SK-N-SH (cell line): ENCODE measurements around the gene PHLDB2. TPM values are rescaled to one million over a fixed set of nuclear protein-coding genes. Genes with fewer than 3 reads are reported as not detected.

Experiments
- CTCF ChIA-PET: fragments of 300-600, 350-600 bp; formaldehyde crosslinking; extraction: SDS; loops from one replicate; lab custom pipeline; 2021; lab: Yijun Ruan, JAX
- POLR2A ChIA-PET: fragments of 350-600 bp; sonication (Branson Sonifier 250); formaldehyde crosslinking; extraction: SDS; loops from one replicate; lab custom pipeline; 2020; ENCODE audit warnings: antibody characterized with exemption, inconsistent platforms; lab: Yijun Ruan, JAX
- DNase-seq: peaks from one replicate; pipeline ENCODE4 v3.0.0; 2012
- H2AFZ ChIP-seq: fragments of 200-600 bp; sonication (generic); 2 replicates; pipeline ENCODE4 v1.8.1; 2016; ENCODE audit warnings: antibody characterized with exemption, mild to moderate bottlenecking, low read depth
- H3F3A ChIP-seq: fragments of 200-600 bp; sonication (generic); replicated peaks from 2 replicates; pipeline ENCODE3; 2016; ENCODE audit warnings: antibody characterized with exemption, mild to moderate bottlenecking; ENCODE audit not compliant: insufficient read depth
- H3K27ac ChIP-seq, 2 experiments: fragments of 200-500 bp in 1 of 2; fragments of 200-600 bp in 1 of 2; sonication (Bioruptor generic) in 1 of 2; sonication (generic), shearing (Covaris generic) in 1 of 2; 2 replicates each; pipeline versions ENCODE4 v1.5.1 to v1.6.1; 2014 to 2016; ENCODE audit warnings: low read depth in 2 of 2, inconsistent platforms in 1 of 2, low read length in 1 of 2, mild to moderate bottlenecking in 1 of 2, mixed read lengths in 1 of 2
- H3K27me3 ChIP-seq: fragments of 200-600 bp; sonication (generic), shearing (Covaris generic); 2 replicates; pipeline ENCODE4 v1.6.1; 2016; ENCODE audit warnings: mixed run types; ENCODE audit not compliant: insufficient read depth
- H3K36me3 ChIP-seq, 2 experiments: fragments of 200-500 bp in 1 of 2; fragments of 200-600 bp in 1 of 2; sonication (Bioruptor generic) in 1 of 2; sonication (generic) in 1 of 2; replicated peaks in 1 of 2; 2 replicates each; pipeline versions ENCODE3 to v1.5.1; 2014 to 2016; ENCODE audit warnings: low read length in 1 of 2, mild to moderate bottlenecking in 1 of 2; ENCODE audit not compliant: insufficient read depth in 2 of 2, control insufficient read depth in 1 of 2
- H3K4me1 ChIP-seq, 2 experiments: fragments of 200-500 bp in 1 of 2; fragments of 200-600 bp in 1 of 2; sonication (Bioruptor generic) in 1 of 2; sonication (generic), shearing (Covaris generic) in 1 of 2; 2 replicates each; pipeline versions ENCODE4 v1.5.1 to v1.6.1; 2014 to 2016; ENCODE audit warnings: low read depth in 1 of 2, low read length in 1 of 2, mixed run types in 1 of 2; ENCODE audit not compliant: insufficient read depth in 2 of 2, control insufficient read depth in 1 of 2
- H3K4me2 ChIP-seq: fragments of 200-600 bp; sonication (generic), shearing (Covaris generic); 2 replicates; pipeline ENCODE4 v1.6.1; 2017; ENCODE audit warnings: mixed run types
- H3K4me3 ChIP-seq, 2 experiments: fragments of 200-500 bp in 1 of 2; fragments of 200-600 bp in 1 of 2; sonication (Bioruptor generic) in 1 of 2; sonication (generic), shearing (Covaris generic) in 1 of 2; 2 replicates each; pipeline versions ENCODE4 v1.5.1 to v1.8.1; 2014 to 2016; ENCODE audit warnings: low read depth in 2 of 2, inconsistent platforms in 1 of 2, low read length in 1 of 2, mild to moderate bottlenecking in 1 of 2, mixed read lengths in 1 of 2, moderate library complexity in 1 of 2
- H3K79me2 ChIP-seq: fragments of 200-600 bp; sonication (generic); 2 replicates; pipeline ENCODE4 v1.8.1; 2017; ENCODE audit warnings: mild to moderate bottlenecking; ENCODE audit not compliant: insufficient read depth
- H3K9ac ChIP-seq: fragments of 200-600 bp; sonication (generic); 2 replicates; pipeline ENCODE4 v1.6.1; 2017; ENCODE audit warnings: mixed run types
- H3K9me2 ChIP-seq: fragments of 200-600 bp; sonication (generic); 2 replicates; pipeline ENCODE4 v1.6.1; 2017; ENCODE audit warnings: mixed run types
- H3K9me3 ChIP-seq: fragments of 200-600 bp; sonication (generic); 2 replicates; pipeline ENCODE4 v1.6.1; 2017; ENCODE audit warnings: mixed run types, mild to moderate bottlenecking, moderate library complexity
- H4K20me1 ChIP-seq: fragments of 200-600 bp; sonication (generic); 2 replicates; pipeline ENCODE4 v1.6.1; 2017; ENCODE audit warnings: mild to moderate bottlenecking, mixed run types; ENCODE audit not compliant: insufficient read depth
- CHD2 ChIP-seq: fragments of 150-350 bp; IDR thresholded peaks from 2 replicates; pipeline ENCODE4 v1.6.1; 2018; ENCODE audit warnings: low read length; ENCODE audit not compliant: partially characterized antibody
- ELF1 ChIP-seq: IDR thresholded peaks from 2 replicates; pipeline ENCODE4 v1.4.0; 2012
- EP300 ChIP-seq, 2 experiments: IDR thresholded peaks; 2 replicates each; pipeline versions ENCODE4 v1.4.0 to v1.6.1; 2012; ENCODE audit warnings: borderline replicate concordance in 1 of 2, low read depth in 1 of 2, low read length in 1 of 2
- EZH2phosphoT487 ChIP-seq: fragments of 200-600 bp; sonication (generic); IDR thresholded peaks from 2 replicates; pipeline ENCODE4 v1.6.1; 2017; ENCODE audit warnings: low read depth, mixed run types, mild to moderate bottlenecking, antibody characterized with exemption, moderate library complexity, borderline replicate concordance
- FOSL2 ChIP-seq: IDR thresholded peaks from 2 replicates; pipeline ENCODE4 v1.4.0; 2012; ENCODE audit warnings: low read depth, mild to moderate bottlenecking, moderate library complexity, borderline replicate concordance
- FOXM1 ChIP-seq: IDR thresholded peaks from 2 replicates; pipeline ENCODE4 v1.4.0; 2012; ENCODE audit warnings: low read depth, mild to moderate bottlenecking
- GABPA ChIP-seq: IDR thresholded peaks from 2 replicates; pipeline ENCODE4 v1.4.0; 2012; ENCODE audit warnings: low read depth, mild to moderate bottlenecking
- GATA2 ChIP-seq: sonication (generic); formaldehyde crosslinking; IDR thresholded peaks from 2 replicates; pipeline ENCODE4 v1.5.0; 2020; ENCODE audit warnings: mild to moderate bottlenecking, missing genetic modification reagents
- MEF2A ChIP-seq: IDR thresholded peaks from 2 replicates; pipeline ENCODE4 v1.4.0; 2012; ENCODE audit warnings: low read depth, borderline replicate concordance
- NFIC ChIP-seq: IDR thresholded peaks from 2 replicates; pipeline ENCODE4 v1.4.0; 2012; ENCODE audit warnings: borderline replicate concordance
- RAD21 ChIP-seq: IDR thresholded peaks from 2 replicates; pipeline ENCODE4 v1.6.1; 2012; ENCODE audit warnings: mild to moderate bottlenecking, low read length
- RCOR1 ChIP-seq: fragments of 150-350 bp; IDR thresholded peaks from 2 replicates; pipeline ENCODE4 v1.6.1; 2017; ENCODE audit warnings: antibody characterized with exemption, low read length
- RFX5 ChIP-seq: IDR thresholded peaks from 2 replicates; pipeline ENCODE4 v1.6.1; 2012; ENCODE audit warnings: mild to moderate bottlenecking, improper control_type of control experiment, low read length
- RXRA ChIP-seq: IDR thresholded peaks from 2 replicates; pipeline ENCODE4 v1.4.0; 2012; ENCODE audit warnings: low read depth, mild to moderate bottlenecking, borderline replicate concordance
- TCF12 ChIP-seq: IDR thresholded peaks from 2 replicates; pipeline ENCODE4 v1.4.0; 2012
- YY1 ChIP-seq: IDR thresholded peaks from 2 replicates; pipeline ENCODE4 v1.4.0; 2012; ENCODE audit warnings: low read depth, mild to moderate bottlenecking
- WGBS: methylation state at CpG from one replicate; pipeline ENCODE4 v1.1.6; 2017; ENCODE audit warnings: low lambda C conversion rate; 5-methylcytosine and 5-hydroxymethylcytosine counted together
- polyA plus RNA-seq, 3 experiments: library from polyadenylated mRNA; depleted of rRNA; stranded (reverse); fragments of >200 nt; gene quantifications; 2 replicates each; pipeline ENCODE4 v1.2.3, GENCODE V29; 2012
- TF ChIP-seq, protein P1 (sequence below): IDR thresholded peaks from 2 replicates; pipeline ENCODE4 v1.4.0; 2012; ENCODE audit warnings: low read depth
- TF ChIP-seq, protein P2 (sequence below): fragments of 150-350 bp; IDR thresholded peaks from 2 replicates; pipeline ENCODE4 v1.6.1; 2016; ENCODE audit warnings: mild to moderate bottlenecking, low read depth, low read length
- TF ChIP-seq, protein P3 (sequence below): fragments of 200-600 bp; sonication (generic); IDR thresholded peaks from 2 replicates; pipeline ENCODE4 v1.6.1; 2017; ENCODE audit warnings: antibody characterized with exemption, mild to moderate bottlenecking, moderate library complexity
- TF ChIP-seq, protein P4 (sequence below): fragments of 150-350 bp; IDR thresholded peaks from 2 replicates; pipeline ENCODE4 v1.6.1; 2017; ENCODE audit warnings: antibody characterized with exemption, low read length, low read depth, borderline replicate concordance
- TF ChIP-seq, protein P5 (sequence below): IDR thresholded peaks from 2 replicates; pipeline ENCODE4 v1.4.0; 2012; ENCODE audit warnings: low read depth, borderline replicate concordance
- TF ChIP-seq, protein P6 (sequence below): IDR thresholded peaks from 2 replicates; pipeline ENCODE4 v1.4.0; 2012; ENCODE audit warnings: low read depth, borderline replicate concordance

PHLDB2 gene
- polyA plus RNA-seq, 1 of the 3 experiments (the other 2 are of a cell fraction) = 18.0 TPM

DNA sequence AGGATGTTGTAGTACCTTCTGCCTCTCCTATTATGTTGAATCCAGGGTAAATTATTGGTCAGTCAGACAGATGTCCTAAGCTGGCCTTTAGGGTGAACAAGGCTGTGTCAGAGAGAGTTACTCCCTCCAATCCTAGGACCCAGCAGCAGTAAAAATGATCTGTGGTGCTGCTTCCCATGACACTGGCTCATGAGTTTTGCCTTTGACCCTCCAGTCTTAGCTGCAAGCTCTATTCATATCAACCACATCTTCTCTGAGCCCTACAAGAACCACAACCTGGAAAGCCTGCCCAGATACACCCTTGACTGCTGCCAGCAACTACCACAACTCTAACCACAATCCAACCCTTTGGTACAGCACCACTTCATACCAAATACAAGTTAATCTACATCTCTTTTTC lies 27.2 kb upstream of the PHLDB2 start:
- Histone ChIP-seq H4K20me1 (no peaks in the 10 kb centered on the region), H3K4me3 (no peak overlapping the region), H3K4me1 (no peaks in the 10 kb centered on the region), H3K36me3 (no peaks in the 10 kb centered on the region), H2AFZ (no peak overlapping the region), H3K9ac (no peak overlapping the region), H3F3A (no peaks in the 10 kb centered on the region), H3K79me2 (no peaks in the 10 kb centered on the region), H3K9me2 (no peaks in the 10 kb centered on the region), H3K27ac (no peak overlapping the region), H3K4me2 (no peak overlapping the region), H3K9me3 (no peaks in the 10 kb centered on the region), H3K27me3 (no peaks in the 10 kb centered on the region)
- ChIA-PET CTCF (no interaction called here), POLR2A (no interaction called here)
- TF ChIP-seq GATA2 (no peak), ELF1 (no peak), TCF12 (no peak), MEF2A (no peak), RFX5 (no peak), FOXM1 (no peak), GABPA (no peak), RAD21 (no peak), FOSL2 (no peak), RXRA (no peak), YY1 (no peak), RCOR1 (no peak), EZH2phosphoT487 (no peak)
- TF ChIP-seq, protein P1, sequence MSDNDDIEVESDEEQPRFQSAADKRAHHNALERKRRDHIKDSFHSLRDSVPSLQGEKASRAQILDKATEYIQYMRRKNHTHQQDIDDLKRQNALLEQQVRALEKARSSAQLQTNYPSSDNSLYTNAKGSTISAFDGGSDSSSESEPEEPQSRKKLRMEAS = no peak
- TF ChIP-seq, protein P2, sequence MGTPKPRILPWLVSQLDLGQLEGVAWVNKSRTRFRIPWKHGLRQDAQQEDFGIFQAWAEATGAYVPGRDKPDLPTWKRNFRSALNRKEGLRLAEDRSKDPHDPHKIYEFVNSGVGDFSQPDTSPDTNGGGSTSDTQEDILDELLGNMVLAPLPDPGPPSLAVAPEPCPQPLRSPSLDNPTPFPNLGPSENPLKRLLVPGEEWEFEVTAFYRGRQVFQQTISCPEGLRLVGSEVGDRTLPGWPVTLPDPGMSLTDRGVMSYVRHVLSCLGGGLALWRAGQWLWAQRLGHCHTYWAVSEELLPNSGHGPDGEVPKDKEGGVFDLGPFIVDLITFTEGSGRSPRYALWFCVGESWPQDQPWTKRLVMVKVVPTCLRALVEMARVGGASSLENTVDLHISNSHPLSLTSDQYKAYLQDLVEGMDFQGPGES = no peak
- TF ChIP-seq, protein P3, sequence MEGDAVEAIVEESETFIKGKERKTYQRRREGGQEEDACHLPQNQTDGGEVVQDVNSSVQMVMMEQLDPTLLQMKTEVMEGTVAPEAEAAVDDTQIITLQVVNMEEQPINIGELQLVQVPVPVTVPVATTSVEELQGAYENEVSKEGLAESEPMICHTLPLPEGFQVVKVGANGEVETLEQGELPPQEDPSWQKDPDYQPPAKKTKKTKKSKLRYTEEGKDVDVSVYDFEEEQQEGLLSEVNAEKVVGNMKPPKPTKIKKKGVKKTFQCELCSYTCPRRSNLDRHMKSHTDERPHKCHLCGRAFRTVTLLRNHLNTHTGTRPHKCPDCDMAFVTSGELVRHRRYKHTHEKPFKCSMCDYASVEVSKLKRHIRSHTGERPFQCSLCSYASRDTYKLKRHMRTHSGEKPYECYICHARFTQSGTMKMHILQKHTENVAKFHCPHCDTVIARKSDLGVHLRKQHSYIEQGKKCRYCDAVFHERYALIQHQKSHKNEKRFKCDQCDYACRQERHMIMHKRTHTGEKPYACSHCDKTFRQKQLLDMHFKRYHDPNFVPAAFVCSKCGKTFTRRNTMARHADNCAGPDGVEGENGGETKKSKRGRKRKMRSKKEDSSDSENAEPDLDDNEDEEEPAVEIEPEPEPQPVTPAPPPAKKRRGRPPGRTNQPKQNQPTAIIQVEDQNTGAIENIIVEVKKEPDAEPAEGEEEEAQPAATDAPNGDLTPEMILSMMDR = no peak
- no peak for DNase-seq

DNA sequence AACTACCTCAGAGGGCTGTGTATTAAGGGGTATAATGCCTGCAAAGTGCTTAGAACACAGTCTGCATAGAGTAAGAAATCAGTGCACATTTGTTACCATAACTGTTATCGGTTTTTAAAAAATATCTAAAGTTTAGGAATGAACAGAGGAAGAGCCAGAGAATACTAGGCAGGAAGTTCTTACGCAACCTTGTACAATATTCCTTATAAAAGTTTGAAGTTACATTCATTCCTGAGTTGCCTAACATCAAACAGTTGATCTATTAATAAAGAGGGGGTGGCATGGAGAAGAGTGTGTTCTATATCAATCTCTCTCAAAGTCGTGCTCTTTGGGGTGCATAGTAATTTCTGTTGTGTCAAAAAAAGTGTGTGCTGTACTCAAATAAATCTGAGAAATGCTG lies 22.0 kb upstream of the PHLDB2 start:
- H3K27me3 ChIP-seq = no peaks in the 10 kb centered on the region
- ChIA-PET CTCF (no interaction called here), POLR2A (no interaction called here)
- H3K9me3 ChIP-seq = no peaks in the 10 kb centered on the region
- TF ChIP-seq GATA2 = no peak
- TF ChIP-seq, protein P4, sequence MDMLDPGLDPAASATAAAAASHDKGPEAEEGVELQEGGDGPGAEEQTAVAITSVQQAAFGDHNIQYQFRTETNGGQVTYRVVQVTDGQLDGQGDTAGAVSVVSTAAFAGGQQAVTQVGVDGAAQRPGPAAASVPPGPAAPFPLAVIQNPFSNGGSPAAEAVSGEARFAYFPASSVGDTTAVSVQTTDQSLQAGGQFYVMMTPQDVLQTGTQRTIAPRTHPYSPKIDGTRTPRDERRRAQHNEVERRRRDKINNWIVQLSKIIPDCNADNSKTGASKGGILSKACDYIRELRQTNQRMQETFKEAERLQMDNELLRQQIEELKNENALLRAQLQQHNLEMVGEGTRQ = no peak
- no peak for TF ChIP-seq NFIC
- TF ChIP-seq EP300 (IDR thresholded peaks at IDR 0.05; ENCODE audit: borderline replicate concordance in 1 of 2, low read depth in 1 of 2, low read length in 1 of 2) = no peak
- TF ChIP-seq, protein P1 = no peak
- TF ChIP-seq CHD2 = no peak
- TF ChIP-seq, protein P5, sequence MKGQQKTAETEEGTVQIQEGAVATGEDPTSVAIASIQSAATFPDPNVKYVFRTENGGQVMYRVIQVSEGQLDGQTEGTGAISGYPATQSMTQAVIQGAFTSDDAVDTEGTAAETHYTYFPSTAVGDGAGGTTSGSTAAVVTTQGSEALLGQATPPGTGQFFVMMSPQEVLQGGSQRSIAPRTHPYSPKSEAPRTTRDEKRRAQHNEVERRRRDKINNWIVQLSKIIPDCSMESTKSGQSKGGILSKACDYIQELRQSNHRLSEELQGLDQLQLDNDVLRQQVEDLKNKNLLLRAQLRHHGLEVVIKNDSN = no peak
- no peak for TF ChIP-seq RXRA
- TF ChIP-seq, protein P6, sequence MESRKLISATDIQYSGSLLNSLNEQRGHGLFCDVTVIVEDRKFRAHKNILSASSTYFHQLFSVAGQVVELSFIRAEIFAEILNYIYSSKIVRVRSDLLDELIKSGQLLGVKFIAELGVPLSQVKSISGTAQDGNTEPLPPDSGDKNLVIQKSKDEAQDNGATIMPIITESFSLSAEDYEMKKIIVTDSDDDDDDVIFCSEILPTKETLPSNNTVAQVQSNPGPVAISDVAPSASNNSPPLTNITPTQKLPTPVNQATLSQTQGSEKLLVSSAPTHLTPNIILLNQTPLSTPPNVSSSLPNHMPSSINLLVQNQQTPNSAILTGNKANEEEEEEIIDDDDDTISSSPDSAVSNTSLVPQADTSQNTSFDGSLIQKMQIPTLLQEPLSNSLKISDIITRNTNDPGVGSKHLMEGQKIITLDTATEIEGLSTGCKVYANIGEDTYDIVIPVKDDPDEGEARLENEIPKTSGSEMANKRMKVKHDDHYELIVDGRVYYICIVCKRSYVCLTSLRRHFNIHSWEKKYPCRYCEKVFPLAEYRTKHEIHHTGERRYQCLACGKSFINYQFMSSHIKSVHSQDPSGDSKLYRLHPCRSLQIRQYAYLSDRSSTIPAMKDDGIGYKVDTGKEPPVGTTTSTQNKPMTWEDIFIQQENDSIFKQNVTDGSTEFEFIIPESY = no peak
- TF ChIP-seq, all 33 proteins: peak for 0
- Histone ChIP-seq H3K4me1 (no peaks in the 10 kb centered on the region), H3K4me3 (no peak overlapping the region), H3F3A (no peaks in the 10 kb centered on the region), H3K27ac (no peak overlapping the region), H3K36me3 (no peaks in the 10 kb centered on the region), H3K79me2 (no peaks in the 10 kb centered on the region), H3K9me2 (no peaks in the 10 kb centered on the region), H3K4me2 (no peak overlapping the region), H2AFZ (no peak overlapping the region), H3K9ac (no peak overlapping the region), H4K20me1 (no peaks in the 10 kb centered on the region)
- WGBS = 44% methylated on average over 3 of the region's 3 CpGs
- no peak for DNase-seq
